ENCODE data around the gene DENND1B.

DENND1B gene

DNA sequence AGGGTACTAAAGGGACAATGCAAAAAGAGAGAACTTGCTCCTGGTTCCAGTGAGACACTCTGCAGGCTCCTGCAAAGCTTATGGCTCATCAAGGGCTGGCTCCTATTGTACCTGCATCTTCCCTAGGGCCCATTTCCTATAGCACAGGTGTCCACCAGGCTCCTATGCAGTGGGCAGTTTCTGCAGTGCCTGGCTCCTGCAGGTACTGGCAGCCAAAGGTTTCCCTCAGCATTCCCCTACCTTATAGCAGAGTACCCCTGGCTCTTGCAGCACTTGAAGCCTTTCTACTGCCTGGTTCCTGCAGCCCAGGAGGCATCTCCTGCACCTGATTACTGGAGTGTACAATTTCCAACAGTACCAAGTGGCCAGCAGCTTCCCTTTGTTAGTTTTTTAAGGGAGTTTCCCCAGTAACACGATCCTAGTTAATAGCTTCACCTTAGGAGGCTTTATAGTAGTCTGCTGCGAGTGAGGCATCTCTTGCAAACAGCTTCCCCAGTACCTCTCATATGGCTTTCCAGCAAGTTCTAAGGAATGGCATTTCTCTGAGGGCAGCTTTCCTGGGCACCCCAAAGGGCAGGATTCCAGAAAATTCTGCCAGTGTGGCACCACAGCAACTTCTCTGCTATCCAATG, 141.7 kb downstream of the DENND1B start:
- Histone ChIP-seq H3K9ac (ENCODE audit: low read depth, low read length) (no peak overlapping the region), H3K4me1 (ENCODE audit: insufficient read depth, low read length) (no peaks in the 10 kb centered on the region), H3K9me3 (ENCODE audit: control insufficient read depth, insufficient read depth, low read length) (no peaks in the 10 kb centered on the region), H3K36me3 (ENCODE audit: insufficient read depth, low read length) (no peaks in the 10 kb centered on the region)

DNA sequence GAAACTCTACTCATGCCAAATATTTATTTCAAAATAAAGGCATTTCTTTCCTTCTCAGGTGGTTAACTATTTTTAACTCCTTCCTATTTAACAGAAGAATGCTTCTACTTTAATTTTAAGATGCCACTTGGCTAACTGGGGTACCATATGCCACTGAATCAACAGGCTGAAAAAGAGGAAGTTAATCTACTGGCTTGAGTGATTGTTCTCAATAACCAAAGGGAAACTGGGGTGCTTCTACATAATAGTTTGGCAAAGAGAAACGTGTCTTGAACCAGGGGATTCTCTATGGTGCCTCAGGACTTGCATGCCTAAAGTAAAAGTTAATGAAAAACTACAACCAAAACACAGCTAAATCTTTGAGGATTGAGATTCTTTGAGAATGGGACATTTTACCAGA, 142.6 kb downstream of the DENND1B start:
- no peak overlapping the region for H3K9ac ChIP-seq (ENCODE audit: low read depth, low read length)
- H3K36me3 ChIP-seq (ENCODE audit: insufficient read depth, low read length) = no peaks in the 10 kb centered on the region
- no peaks in the 10 kb centered on the region for H3K9me3 ChIP-seq (ENCODE audit: control insufficient read depth, insufficient read depth, low read length)
- H3K4me1 ChIP-seq (ENCODE audit: insufficient read depth, low read length) = no peaks in the 10 kb centered on the region

DNA sequence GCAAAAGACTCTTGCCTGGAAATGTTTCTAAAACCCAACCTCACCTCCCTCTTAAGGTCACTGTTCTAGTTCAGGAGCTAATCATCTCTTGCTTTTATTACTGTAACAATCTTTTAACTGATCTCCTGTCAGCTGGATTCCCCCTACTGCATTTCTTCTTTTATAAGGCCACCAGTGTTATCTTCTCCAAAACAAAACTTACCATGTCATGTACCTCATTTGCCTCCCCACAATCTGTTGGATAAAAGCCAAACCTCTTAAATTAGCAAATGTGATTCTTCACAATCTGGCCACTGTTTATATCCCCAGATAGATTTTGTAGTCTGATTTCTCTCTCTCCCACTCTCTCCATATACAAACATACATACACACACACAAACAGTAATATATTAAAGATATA, 143.3 kb downstream of the DENND1B start:
- Histone ChIP-seq H3K9ac (ENCODE audit: low read depth, low read length) (no peak overlapping the region), H3K4me1 (ENCODE audit: insufficient read depth, low read length) (no peaks in the 10 kb centered on the region), H3K9me3 (ENCODE audit: control insufficient read depth, insufficient read depth, low read length) (no peaks in the 10 kb centered on the region), H3K36me3 (ENCODE audit: insufficient read depth, low read length) (no peaks in the 10 kb centered on the region)

DNA sequence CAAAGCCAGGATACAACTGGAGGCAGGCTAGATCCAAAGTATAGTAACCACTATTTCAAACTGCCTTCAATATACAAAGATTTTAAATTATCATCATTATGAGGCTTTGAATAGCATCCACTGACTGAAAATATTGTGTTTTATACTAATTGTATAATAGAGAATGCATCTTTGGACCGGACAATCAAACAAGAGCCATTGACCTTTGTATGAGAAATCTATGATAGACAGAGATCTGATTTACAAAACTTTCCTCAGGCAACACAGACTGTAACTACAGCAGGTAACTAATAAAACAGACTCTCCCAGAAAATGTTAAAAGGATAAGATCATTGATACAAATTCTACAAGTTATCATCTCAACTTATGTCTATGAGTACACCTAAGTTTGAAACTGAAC, 152.9 kb downstream of the DENND1B start:
- H3K9ac ChIP-seq (ENCODE audit: low read depth, low read length) = no peak overlapping the region
- no peaks in the 10 kb centered on the region for H3K9me3 ChIP-seq (ENCODE audit: control insufficient read depth, insufficient read depth, low read length)
- no peaks in the 10 kb centered on the region for H3K36me3 ChIP-seq (ENCODE audit: insufficient read depth, low read length)
- no peaks in the 10 kb centered on the region for H3K4me1 ChIP-seq (ENCODE audit: insufficient read depth, low read length)

DNA sequence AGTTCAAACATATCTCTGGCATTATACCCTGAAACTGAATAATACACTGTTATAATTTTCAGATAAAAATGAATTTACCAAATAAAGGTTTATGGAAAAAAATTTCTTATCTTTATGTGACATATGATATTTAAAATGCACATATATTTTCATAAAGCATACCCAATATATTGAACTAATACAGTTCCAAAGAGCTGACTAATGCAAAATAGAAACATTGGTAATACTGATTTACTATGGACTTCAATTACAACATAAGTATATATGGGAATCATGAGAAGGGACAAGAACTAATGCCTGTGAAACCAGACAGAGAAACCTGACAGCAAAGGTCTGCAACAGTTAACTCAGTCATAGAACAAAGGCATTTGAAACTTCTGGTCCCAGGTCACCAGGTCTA, 153.5 kb downstream of the DENND1B start:
- Histone ChIP-seq H3K9me3 (ENCODE audit: control insufficient read depth, insufficient read depth, low read length) (no peaks in the 10 kb centered on the region), H3K9ac (ENCODE audit: low read depth, low read length) (no peak overlapping the region), H3K36me3 (ENCODE audit: insufficient read depth, low read length) (no peaks in the 10 kb centered on the region), H3K4me1 (ENCODE audit: insufficient read depth, low read length) (no peaks in the 10 kb centered on the region)

DNA sequence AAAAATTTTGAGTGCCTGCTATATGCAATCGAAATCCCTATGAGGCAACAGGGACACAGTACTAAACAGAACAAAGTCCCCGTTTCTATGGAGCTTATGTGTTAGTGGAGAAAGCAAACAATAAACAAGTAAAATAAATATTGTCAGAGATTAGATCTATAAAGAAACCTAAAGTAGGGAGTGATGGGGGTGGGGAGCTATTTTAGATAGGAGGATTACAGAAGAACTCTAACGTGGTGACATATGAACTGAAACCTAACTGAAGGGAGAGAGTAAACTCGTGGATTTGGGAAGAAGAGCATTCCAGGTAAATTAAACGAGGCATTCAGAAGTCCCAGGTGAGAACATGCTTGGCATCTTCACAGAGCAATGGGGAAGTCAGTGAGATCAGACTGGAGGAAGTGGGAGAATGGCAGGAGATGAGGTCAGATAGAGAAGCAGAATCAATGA, 154.5 kb downstream of the DENND1B start:
- H3K4me1 ChIP-seq (ENCODE audit: insufficient read depth, low read length) = no peaks in the 10 kb centered on the region
- H3K36me3 ChIP-seq (ENCODE audit: insufficient read depth, low read length) = no peaks in the 10 kb centered on the region
- H3K9ac ChIP-seq (ENCODE audit: low read depth, low read length) = no peak overlapping the region
- no peaks in the 10 kb centered on the region for H3K9me3 ChIP-seq (ENCODE audit: control insufficient read depth, insufficient read depth, low read length)

DNA sequence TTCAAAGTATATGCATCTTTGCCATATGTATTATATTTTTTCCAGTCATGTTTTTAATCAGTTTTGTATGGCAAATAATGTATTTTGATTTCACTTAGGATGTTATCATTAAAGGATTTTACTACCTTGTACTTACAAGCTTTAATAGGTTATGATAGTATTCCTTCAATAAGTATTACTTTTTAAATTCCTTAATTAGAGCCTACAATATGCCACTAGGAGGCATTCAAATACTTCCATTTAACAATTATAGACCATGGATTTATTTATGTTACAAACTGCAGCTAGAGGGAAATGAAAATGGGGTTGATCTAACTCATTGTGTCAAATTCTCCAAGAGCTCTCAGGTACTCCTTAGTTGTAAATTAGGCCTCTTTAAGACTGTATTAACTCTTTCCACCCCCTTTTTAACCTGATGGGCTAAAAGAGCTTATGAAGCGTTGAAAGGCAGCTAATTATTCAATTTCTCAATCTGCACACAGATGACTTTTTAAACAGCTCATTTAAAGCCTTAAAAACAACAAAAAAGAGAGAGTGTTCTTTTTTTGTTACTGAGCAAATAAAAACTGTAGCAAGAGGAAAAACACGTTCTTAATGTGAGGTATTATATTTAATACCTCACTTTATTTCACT, 156.2 kb downstream of the DENND1B start:
- Histone ChIP-seq H3K36me3 (ENCODE audit: insufficient read depth, low read length) (no peaks in the 10 kb centered on the region), H3K9ac (ENCODE audit: low read depth, low read length) (no peak overlapping the region), H3K4me1 (ENCODE audit: insufficient read depth, low read length) (no peaks in the 10 kb centered on the region), H3K9me3 (ENCODE audit: control insufficient read depth, insufficient read depth, low read length) (no peaks in the 10 kb centered on the region)

DNA sequence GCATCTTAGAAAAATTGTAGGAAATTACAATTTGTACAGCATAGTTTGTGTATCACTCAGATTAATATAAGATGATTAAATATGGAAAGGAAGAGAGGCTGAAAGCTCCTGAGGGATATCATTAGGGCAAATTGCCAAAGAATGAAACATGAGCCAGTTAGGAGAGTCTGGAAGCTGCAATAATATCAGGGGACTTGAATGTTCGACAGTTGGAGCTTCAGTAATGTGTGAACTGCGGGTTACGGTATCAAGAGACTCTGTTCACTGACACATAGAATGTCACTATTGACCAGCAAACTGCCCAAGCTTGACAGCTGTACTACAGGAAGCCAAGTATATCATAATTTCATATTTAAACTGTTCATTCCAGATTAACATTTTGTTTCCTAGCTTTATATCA, 157.2 kb downstream of the DENND1B start:
- H3K9me3 ChIP-seq (ENCODE audit: control insufficient read depth, insufficient read depth, low read length) = no peaks in the 10 kb centered on the region
- no peaks in the 10 kb centered on the region for H3K4me1 ChIP-seq (ENCODE audit: insufficient read depth, low read length)
- no peaks in the 10 kb centered on the region for H3K36me3 ChIP-seq (ENCODE audit: insufficient read depth, low read length)
- no peak overlapping the region for H3K9ac ChIP-seq (ENCODE audit: low read depth, low read length)

DNA sequence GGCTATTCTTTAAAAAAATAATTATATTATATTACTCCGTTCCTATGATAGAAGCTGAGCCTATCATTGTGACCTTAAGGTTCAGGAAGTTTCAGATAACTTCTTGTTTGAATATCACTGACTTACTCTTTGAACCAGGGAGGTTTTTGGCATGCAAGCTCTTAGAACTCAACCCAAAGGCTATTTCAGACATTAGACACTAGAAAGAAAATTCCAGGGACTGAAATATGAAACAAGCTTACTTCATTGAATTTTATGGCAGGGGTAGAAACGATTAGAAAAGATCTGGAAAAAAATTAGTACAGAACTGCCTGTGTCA, 159.6 kb downstream of the DENND1B start:
- H3K9me3 ChIP-seq (ENCODE audit: control insufficient read depth, insufficient read depth, low read length) = no peaks in the 10 kb centered on the region
- H3K9ac ChIP-seq (ENCODE audit: low read depth, low read length) = no peak overlapping the region
- H3K36me3 ChIP-seq (ENCODE audit: insufficient read depth, low read length) = no peaks in the 10 kb centered on the region
- H3K4me1 ChIP-seq (ENCODE audit: insufficient read depth, low read length) = no peaks in the 10 kb centered on the region

DNA sequence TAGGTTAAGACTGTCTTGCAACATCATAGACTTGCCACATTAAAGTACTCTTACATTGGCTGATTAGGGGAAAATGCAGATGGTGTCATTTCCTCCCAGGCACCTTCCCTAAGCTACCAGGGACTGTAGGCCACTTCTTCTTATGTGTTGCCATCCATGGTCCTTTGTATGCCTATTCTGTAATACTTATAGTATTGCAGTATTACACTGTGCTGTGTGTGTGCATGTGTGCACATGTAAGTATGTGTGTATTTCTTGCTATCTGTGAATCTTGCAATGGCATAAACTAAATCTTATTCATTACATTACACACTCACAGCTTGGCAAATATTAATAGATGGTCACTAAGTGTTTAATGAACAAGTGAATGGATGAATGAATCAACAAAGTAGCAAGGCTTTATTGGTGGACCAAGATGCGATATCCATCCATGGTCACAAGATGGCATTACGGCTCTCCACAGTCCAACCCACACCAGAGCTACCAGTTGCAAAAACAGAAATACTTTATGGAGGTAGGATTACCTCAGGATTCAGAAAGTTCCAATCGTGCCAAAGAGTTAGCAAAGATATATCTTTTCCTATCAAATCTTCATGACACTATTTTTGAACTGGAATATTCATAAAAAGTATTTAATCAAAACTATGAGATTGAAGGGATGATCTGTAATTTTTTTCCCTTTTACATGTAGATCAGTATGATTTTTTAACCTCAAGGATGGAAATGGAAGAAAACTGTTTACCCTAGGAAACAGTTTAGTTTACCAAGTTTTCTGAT, 160.2 kb downstream of the DENND1B start:
- Histone ChIP-seq H3K36me3 (ENCODE audit: insufficient read depth, low read length) (no peaks in the 10 kb centered on the region), H3K4me1 (ENCODE audit: insufficient read depth, low read length) (no peaks in the 10 kb centered on the region), H3K9ac (ENCODE audit: low read depth, low read length) (no peak overlapping the region), H3K9me3 (ENCODE audit: control insufficient read depth, insufficient read depth, low read length) (no peaks in the 10 kb centered on the region)

DNA sequence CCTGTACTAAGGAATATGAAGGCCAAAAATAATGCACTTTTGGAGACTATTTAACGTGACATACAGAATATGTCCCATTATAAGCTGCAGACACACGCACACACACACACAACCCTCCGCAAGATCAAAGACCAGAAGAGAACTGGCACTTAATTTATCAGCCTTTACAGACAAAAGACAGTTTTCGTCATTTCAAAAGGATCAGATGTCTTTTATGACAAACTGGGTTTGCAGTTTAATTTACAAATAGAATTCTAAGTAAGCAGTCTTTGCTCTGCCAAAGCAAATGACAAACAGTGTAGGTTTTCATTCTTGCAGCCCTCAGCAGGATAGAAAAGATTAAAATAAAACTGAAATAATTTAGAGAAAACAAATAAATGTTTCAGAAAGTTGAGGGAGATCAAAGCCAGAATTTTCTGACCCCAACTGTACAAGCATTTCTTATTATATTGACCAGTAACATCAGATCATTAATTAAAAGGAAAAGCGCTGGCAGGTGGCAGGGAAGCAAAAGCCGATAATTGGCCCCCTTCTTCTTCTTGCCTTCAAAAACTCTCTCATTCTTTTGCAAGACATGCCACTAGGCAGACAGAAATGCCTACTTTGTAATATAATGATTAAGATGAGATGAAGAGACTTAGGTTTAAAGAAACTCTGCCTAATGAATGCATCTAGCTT, 169.0 kb downstream of the DENND1B start:
- Histone ChIP-seq H3K9me3 (ENCODE audit: control insufficient read depth, insufficient read depth, low read length) (no peaks in the 10 kb centered on the region), H3K36me3 (ENCODE audit: insufficient read depth, low read length) (no peaks in the 10 kb centered on the region), H3K9ac (ENCODE audit: low read depth, low read length) (no peak overlapping the region), H3K4me1 (ENCODE audit: insufficient read depth, low read length) (no peaks in the 10 kb centered on the region)

DNA sequence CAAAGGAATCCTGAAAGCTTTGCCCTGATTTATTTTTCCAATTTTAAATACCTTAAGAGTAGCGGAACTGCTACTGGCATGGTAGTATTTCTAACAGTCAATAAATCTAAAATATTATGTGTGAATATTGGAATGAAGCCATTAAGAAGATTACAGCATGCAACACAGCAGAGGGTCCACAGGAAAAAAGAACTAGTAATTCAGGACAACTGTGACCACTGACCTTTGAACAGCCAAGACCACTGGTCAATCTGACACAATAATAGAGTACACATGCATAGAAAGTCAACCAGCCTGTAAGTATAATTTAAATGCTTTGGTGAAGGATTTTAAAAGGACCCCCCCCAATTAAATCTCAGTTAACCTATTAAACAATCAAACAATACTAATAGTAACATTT, 171.0 kb downstream of the DENND1B start:
- Histone ChIP-seq H3K9me3 (ENCODE audit: control insufficient read depth, insufficient read depth, low read length) (no peaks in the 10 kb centered on the region), H3K4me1 (ENCODE audit: insufficient read depth, low read length) (no peaks in the 10 kb centered on the region), H3K36me3 (ENCODE audit: insufficient read depth, low read length) (no peaks in the 10 kb centered on the region), H3K9ac (ENCODE audit: low read depth, low read length) (no peak overlapping the region)

DNA sequence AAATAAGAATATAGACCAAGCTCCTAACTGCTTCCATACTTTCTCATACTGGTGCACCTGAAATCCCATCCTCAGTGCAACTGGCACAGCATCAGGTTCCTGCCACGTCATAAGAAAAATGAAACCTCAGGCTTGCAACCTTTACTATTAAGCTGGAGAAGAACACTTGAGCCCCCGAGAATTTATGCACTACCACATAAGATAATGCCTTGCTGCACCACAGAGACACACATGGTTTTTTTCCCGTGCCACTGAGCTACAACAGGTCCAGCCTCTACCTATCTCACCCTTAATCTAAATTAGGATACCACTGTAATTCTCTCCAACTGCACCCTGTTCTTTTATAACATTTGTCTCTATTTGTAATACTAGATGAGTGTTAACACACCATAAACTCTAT, 174.5 kb downstream of the DENND1B start:
- H3K4me1 ChIP-seq (ENCODE audit: insufficient read depth, low read length) = no peaks in the 10 kb centered on the region
- H3K9ac ChIP-seq (ENCODE audit: low read depth, low read length) = no peak overlapping the region
- H3K9me3 ChIP-seq (ENCODE audit: control insufficient read depth, insufficient read depth, low read length) = no peaks in the 10 kb centered on the region
- H3K36me3 ChIP-seq (ENCODE audit: insufficient read depth, low read length) = no peaks in the 10 kb centered on the region

DNA sequence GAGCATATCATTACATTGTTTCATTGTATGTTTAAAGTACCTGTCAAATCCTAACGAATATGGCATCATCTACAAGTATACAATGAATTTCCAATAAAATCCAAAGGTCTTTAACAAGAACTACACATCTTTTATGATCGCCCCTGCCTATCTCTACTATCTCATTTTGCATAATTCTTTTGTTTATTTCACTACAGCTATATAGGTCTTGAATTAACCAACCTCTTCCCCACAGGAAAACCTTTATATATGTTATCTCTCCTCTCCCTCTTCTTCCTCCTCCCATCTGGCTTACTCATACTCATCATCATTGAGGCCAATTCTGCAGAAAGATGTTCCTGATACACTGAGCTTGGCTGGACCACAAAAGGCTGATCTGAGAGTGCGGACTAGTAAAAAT, 175.5 kb downstream of the DENND1B start:
- Histone ChIP-seq H3K9me3 (ENCODE audit: control insufficient read depth, insufficient read depth, low read length) (no peaks in the 10 kb centered on the region), H3K9ac (ENCODE audit: low read depth, low read length) (no peak overlapping the region), H3K36me3 (ENCODE audit: insufficient read depth, low read length) (no peaks in the 10 kb centered on the region), H3K4me1 (ENCODE audit: insufficient read depth, low read length) (no peaks in the 10 kb centered on the region)

DNA sequence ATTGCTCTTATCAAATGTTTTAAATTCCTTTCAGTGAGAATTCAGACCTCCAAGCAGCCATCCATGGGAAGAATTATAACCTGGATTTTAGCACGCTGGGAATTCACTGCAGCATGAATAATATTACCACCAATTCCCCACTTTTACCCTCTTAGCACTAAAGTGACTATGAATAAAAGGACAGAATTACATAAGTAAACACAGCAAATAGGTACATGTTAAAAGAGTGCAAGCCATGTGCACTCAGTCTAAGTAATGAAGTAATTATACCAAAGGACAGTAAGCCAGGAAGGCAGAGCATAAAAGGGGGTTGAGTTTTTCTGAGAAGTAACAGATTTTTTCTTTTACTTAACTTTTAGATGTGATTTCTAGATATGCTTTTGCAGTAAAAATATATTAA, 176.3 kb downstream of the DENND1B start:
- H3K9me3 ChIP-seq (ENCODE audit: control insufficient read depth, insufficient read depth, low read length) = no peaks in the 10 kb centered on the region
- no peaks in the 10 kb centered on the region for H3K4me1 ChIP-seq (ENCODE audit: insufficient read depth, low read length)
- no peaks in the 10 kb centered on the region for H3K36me3 ChIP-seq (ENCODE audit: insufficient read depth, low read length)
- no peak overlapping the region for H3K9ac ChIP-seq (ENCODE audit: low read depth, low read length)
